ENCODE results near the gene SMYD3. TPM values are rescaled to one million over a fixed set of nuclear protein-coding genes. Genes with fewer than 3 reads are reported as not detected.

SMYD3 gene
- total RNA-seq, 1 donor from 2014 or later: 31.9 TPM

GRCh38 chr1:245864872-245865271 is 642.2 kb downstream of the SMYD3 start:
- no peak overlapping the region for H3K4me3 Mint-ChIP-seq (ENCODE audit: low read depth)
- H3K27me3 Mint-ChIP-seq: no peaks in the 10 kb centered on the region
- TF ChIP-seq CTCF (IDR thresholded peaks at IDR 0.05; ENCODE audit: unreplicated experiment): no peak
- no peaks in the 10 kb centered on the region for H3K36me3 Mint-ChIP-seq (ENCODE audit: insufficient read depth)
- no peak overlapping the region for H3K27ac Mint-ChIP-seq
- DNase-seq (ENCODE audit: low spot score, unreplicated experiment): no peak
- H3K4me1 Mint-ChIP-seq (ENCODE audit: low read depth): peaks cover 2% of the 10 kb centered on the region
- no peaks in the 10 kb centered on the region for H3K9me3 Mint-ChIP-seq (ENCODE audit: low read depth)

- Mint-ChIP-seq H3K9me3 (ENCODE audit: low read depth) (no peaks in the 10 kb centered on the region), H3K27ac (no peak overlapping the region), H3K27me3 (no peaks in the 10 kb centered on the region), H3K4me3 (ENCODE audit: low read depth) (no peak overlapping the region), H3K4me1 (ENCODE audit: low read depth) (no peaks in the 10 kb centered on the region), H3K36me3 (ENCODE audit: insufficient read depth) (no peaks in the 10 kb centered on the region)
- DNase-seq (ENCODE audit: low spot score, unreplicated experiment): no peak
- no peak for TF ChIP-seq CTCF (IDR thresholded peaks at IDR 0.05; ENCODE audit: unreplicated experiment)
Observed at GRCh38 chr1:245863566-245864184, 643.4 kb downstream of the SMYD3 start.

- no peaks in the 10 kb centered on the region for H3K36me3 Mint-ChIP-seq (ENCODE audit: insufficient read depth)
- no peak for DNase-seq (ENCODE audit: low spot score, unreplicated experiment)
- no peak overlapping the region for H3K27ac Mint-ChIP-seq
- no peak for TF ChIP-seq CTCF (IDR thresholded peaks at IDR 0.05; ENCODE audit: unreplicated experiment)
- H3K27me3 Mint-ChIP-seq: no peaks in the 10 kb centered on the region
- no peak overlapping the region for H3K4me3 Mint-ChIP-seq (ENCODE audit: low read depth)
- H3K9me3 Mint-ChIP-seq (ENCODE audit: low read depth): no peaks in the 10 kb centered on the region
- no peaks in the 10 kb centered on the region for H3K4me1 Mint-ChIP-seq (ENCODE audit: low read depth)
Observed at GRCh38 chr1:245862812-245863540, 644.1 kb downstream of the SMYD3 start.

GRCh38 chr1:245860657-245861544 is 646.2 kb downstream of the SMYD3 start:
- TF ChIP-seq CTCF (IDR thresholded peaks at IDR 0.05; ENCODE audit: unreplicated experiment): no peak
- peaks cover 13% of the 10 kb centered on the region for H3K4me1 Mint-ChIP-seq (ENCODE audit: low read depth)
- no peak overlapping the region for H3K4me3 Mint-ChIP-seq (ENCODE audit: low read depth)
- no peaks in the 10 kb centered on the region for H3K9me3 Mint-ChIP-seq (ENCODE audit: low read depth)
- DNase-seq (ENCODE audit: low spot score, unreplicated experiment): no peak
- H3K36me3 Mint-ChIP-seq (ENCODE audit: insufficient read depth): no peaks in the 10 kb centered on the region
- no peaks in the 10 kb centered on the region for H3K27me3 Mint-ChIP-seq
- no peak overlapping the region for H3K27ac Mint-ChIP-seq

GRCh38 chr1:245859493-245860114 is 647.5 kb downstream of the SMYD3 start:
- peaks cover under 1% of the 10 kb centered on the region for H3K9me3 Mint-ChIP-seq (ENCODE audit: low read depth)
- H3K4me3 Mint-ChIP-seq (ENCODE audit: low read depth): no peak overlapping the region
- H3K27ac Mint-ChIP-seq: no peak overlapping the region
- H3K27me3 Mint-ChIP-seq: no peaks in the 10 kb centered on the region
- no peak for TF ChIP-seq CTCF (IDR thresholded peaks at IDR 0.05; ENCODE audit: unreplicated experiment)
- no peak for DNase-seq (ENCODE audit: low spot score, unreplicated experiment)
- peaks cover 13% of the 10 kb centered on the region for H3K4me1 Mint-ChIP-seq (ENCODE audit: low read depth)
- H3K36me3 Mint-ChIP-seq (ENCODE audit: insufficient read depth): peaks cover 1% of the 10 kb centered on the region

Measured in progenitor cell of endocrine pancreas (in vitro differentiated cells).